HEK293T (cell line): ENCODE data around the gene SAMD14.

ENCODE experiments used
- CTCF ChIA-PET: fragments of 350-600 bp; formaldehyde crosslinking; extraction: SDS; loops from one replicate; lab custom pipeline; 2021; ENCODE audit warnings: antibody characterized with exemption, inconsistent platforms; lab: Yijun Ruan, JAX
- POLR2A ChIA-PET: fragments of 350-600 bp; formaldehyde crosslinking; extraction: SDS; loops from one replicate; lab custom pipeline; 2020; ENCODE audit warnings: antibody characterized with exemption, inconsistent platforms; lab: Yijun Ruan, JAX
- DNase-seq: peaks from one replicate; pipeline ENCODE4 v3.0.0; 2012; ENCODE audit warnings: mixed read lengths; ENCODE audit errors: extremely low spot score
- ARNT ChIP-seq: fragments of 450-650 bp; IDR thresholded peaks from 2 replicates; pipeline ENCODE4 v1.6.1; 2017; ENCODE audit warnings: mild to moderate bottlenecking
- BHLHE40 ChIP-seq: fragments of 450-650 bp; IDR thresholded peaks from 2 replicates; pipeline ENCODE4 v1.6.1; 2016; ENCODE audit warnings: mild to moderate bottlenecking, moderate library complexity, borderline replicate concordance
- CTBP1 ChIP-seq: fragments of 450-650 bp; IDR thresholded peaks from 2 replicates; pipeline ENCODE4 v1.6.1; 2016; ENCODE audit warnings: borderline replicate concordance
- ELF4 ChIP-seq: fragments of 450-650 bp; IDR thresholded peaks from 2 replicates; pipeline ENCODE4 v1.6.1; 2017; ENCODE audit warnings: antibody characterized with exemption
- FOXA1 ChIP-seq: fragments of 450-650 bp; IDR thresholded peaks from 2 replicates; pipeline ENCODE4 v1.6.1; 2016; ENCODE audit warnings: mild to moderate bottlenecking
- FOXK2 ChIP-seq: fragments of 450-650 bp; IDR thresholded peaks from 2 replicates; pipeline ENCODE4 v1.6.1; 2016; ENCODE audit warnings: mild to moderate bottlenecking
- FOXM1 ChIP-seq: fragments of 450-650 bp; IDR thresholded peaks from 2 replicates; pipeline ENCODE4 v1.6.1; 2017; ENCODE audit warnings: mild to moderate bottlenecking, borderline replicate concordance
- HDGF ChIP-seq: fragments of 450-650 bp; IDR thresholded peaks from 2 replicates; pipeline ENCODE4 v1.6.1; 2017; ENCODE audit warnings: antibody characterized with exemption, borderline replicate concordance
- L3MBTL2 ChIP-seq: fragments of 450-650 bp; conservative IDR thresholded peaks from 2 replicates; pipeline ENCODE4 v1.6.1; 2016; ENCODE audit warnings: mild to moderate bottlenecking
- LEF1 ChIP-seq: fragments of 450-650 bp; IDR thresholded peaks from 2 replicates; pipeline ENCODE4 v1.6.1; 2017; ENCODE audit warnings: mild to moderate bottlenecking, borderline replicate concordance
- NFRKB ChIP-seq: fragments of 450-650 bp; IDR thresholded peaks from 2 replicates; pipeline ENCODE4 v1.6.1; 2016; ENCODE audit warnings: mild to moderate bottlenecking, moderate library complexity
- PKNOX1 ChIP-seq: fragments of 450-650 bp; IDR thresholded peaks from 2 replicates; pipeline ENCODE4 v1.6.1; 2016
- SP1 ChIP-seq: fragments of 450-650 bp; IDR thresholded peaks from 2 replicates; pipeline ENCODE4 v1.6.1; 2017
- SUZ12 ChIP-seq: fragments of 450-650 bp; IDR thresholded peaks from 2 replicates; pipeline ENCODE4 v1.6.1; 2016; ENCODE audit warnings: mild to moderate bottlenecking
- TARDBP ChIP-seq: fragments of 450-650 bp; IDR thresholded peaks from 2 replicates; pipeline ENCODE4 v1.6.1; 2016
- ZNF384 ChIP-seq: fragments of 450-650 bp; IDR thresholded peaks from 2 replicates; pipeline ENCODE4 v1.6.1; 2016

SAMD14 gene

GRCh38 chr17:50163843-50164696 lies 34.1 kb upstream of the SAMD14 start:
- CTCF ChIA-PET = interaction anchor here (0.5 to 1.5 kb wide), 4 partner anchors 15 to 710 kb away, joined by 3 to 4 read pairs (median 4); no protein-coding TSS in a partner anchor
- POLR2A ChIA-PET = interaction anchor here (0.7 kb wide), 1 partner anchor 12 kb away, joined by 3 read pairs; no protein-coding TSS in a partner anchor
- TF ChIP-seq BHLHE40 (no peak), SP1 (no peak), FOXA1 (no peak), ARNT (no peak), CTBP1 (no peak), NFRKB (no peak), FOXK2 (no peak), TARDBP (no peak), ZNF384 (no peak), LEF1 (no peak)
- no peak for DNase-seq

DNA sequence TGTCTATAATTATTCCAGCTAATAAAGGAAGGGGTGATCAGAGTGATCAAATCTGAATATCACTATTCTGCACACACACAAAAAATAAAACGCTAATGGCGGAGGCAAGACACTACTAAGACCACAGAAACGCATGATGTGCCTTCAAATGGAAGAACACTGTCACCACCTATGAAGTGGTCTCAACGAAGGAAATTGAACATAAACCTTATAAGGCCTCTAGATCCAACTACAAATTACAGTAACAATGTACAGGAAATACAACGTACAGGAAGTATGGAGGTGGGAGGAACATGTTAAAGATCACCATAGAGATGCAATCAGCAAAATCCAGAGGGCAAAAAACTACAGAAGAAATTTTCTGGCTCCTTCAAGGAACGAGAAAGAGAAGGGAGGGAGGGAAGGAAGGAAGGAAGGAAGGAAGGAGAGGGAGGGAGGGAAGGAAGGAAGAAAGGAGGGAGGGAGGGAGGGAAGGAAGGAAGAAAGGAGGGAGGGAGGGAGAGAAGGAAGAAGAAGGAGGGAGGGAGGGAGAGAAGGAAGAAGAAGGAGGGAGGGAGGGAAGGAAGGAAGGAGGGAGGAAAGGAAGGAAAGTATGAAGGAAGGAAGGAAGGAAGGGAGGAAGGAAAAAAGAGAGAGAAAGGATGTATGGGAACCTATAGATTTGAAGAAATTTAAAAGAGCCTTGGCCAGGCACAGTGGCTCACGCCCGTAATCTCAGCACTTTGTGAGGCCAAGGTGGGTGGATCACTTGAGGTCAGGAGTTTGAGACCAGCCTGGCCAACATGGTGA lies 32.7 kb upstream of the SAMD14 start:
- TF ChIP-seq FOXA1 (no peak), LEF1 (no peak), NFRKB (no peak), FOXK2 (no peak), FOXM1 (no peak), ZNF384 (no peak), ARNT (no peak), PKNOX1 (no peak), ELF4 (no peak), TARDBP (no peak), SP1 (no peak), L3MBTL2 (no peak)
- ChIA-PET POLR2A (interaction anchor here (0.8 to 2.8 kb wide), 13 partner anchors 7 to 129 kb away, joined by 3 to 98 read pairs (median 9); partner anchors contain the start of genes PDK2, PPP1R9B and SAMD14), CTCF (interaction anchor here (0.9 to 2.8 kb wide), 10 partner anchors 11 to 68 kb away, joined by 3 to 34 read pairs (median 10); no protein-coding TSS in a partner anchor)
- DNase-seq = no peak

GRCh38 chr17:50161911-50162288 lies 31.9 kb upstream of the SAMD14 start:
- POLR2A ChIA-PET = interaction anchor here (0.5 to 2.8 kb wide), 26 partner anchors 8 to 130 kb away, joined by 3 to 98 read pairs (median 7); partner anchors contain the start of genes PDK2, PPP1R9B and SAMD14
- TF ChIP-seq ZNF384 (no peak), HDGF (no peak), BHLHE40 (no peak), TARDBP (no peak), ELF4 (no peak), L3MBTL2 (no peak), LEF1 (no peak), FOXK2 (no peak)
- CTCF ChIA-PET = interaction anchor here (0.9 to 2.8 kb wide), 13 partner anchors 10 to 74 kb away, joined by 3 to 34 read pairs (median 9); no protein-coding TSS in a partner anchor

DNA sequence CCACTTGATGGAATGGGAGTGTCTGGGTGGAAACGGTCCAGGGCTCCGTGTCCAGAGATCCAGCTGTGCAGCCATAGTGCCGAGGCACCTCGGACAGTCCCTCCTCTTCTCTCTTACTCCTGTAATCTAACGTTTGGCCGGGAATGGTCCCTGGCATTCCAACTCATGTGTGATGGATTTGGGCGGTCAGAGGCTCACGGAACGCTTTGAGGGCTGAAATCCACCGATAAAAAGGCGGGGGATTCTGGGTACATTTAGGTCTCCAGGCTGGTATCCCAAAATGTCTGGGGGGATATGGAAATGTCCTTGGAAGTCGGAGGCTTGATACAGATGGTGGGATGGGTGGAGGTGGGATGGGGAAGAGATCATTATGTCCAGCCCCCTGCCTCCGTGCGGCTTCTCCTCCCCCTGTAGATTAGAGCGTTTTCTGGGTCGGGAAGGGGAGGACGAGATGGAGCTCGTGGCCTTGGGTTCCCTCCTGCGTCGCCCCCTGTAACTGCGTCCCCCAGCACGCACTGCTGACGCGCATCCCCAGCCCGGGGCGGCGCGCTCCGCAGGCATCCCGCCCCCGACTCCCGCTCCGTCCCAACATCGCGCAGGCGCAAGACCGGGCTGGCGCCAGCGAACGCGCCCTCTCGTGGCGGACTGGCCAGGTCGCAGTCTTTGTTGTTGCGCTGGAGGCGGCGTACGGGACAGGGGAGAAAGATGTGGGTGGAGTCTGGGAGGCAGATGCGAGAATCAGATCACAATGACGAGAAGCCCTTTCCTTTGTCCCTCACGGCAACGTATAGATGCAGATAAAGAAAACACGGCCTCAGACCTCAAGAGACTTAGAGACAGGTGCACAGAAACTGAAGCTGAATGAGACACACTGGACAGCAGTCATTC lies 31.3 kb upstream of the SAMD14 start:
- peak; percentile 99 for DNase-seq
- CTCF ChIA-PET = interaction anchor here (0.5 to 2.8 kb wide), 24 partner anchors 8 to 847 kb away, joined by 3 to 34 read pairs (median 4); no protein-coding TSS in a partner anchor
- POLR2A ChIA-PET = interaction anchor here (0.5 to 2.8 kb wide), 26 partner anchors 9 to 130 kb away, joined by 3 to 98 read pairs (median 7); partner anchors contain the start of genes PDK2, PPP1R9B and SAMD14
- TF ChIP-seq FOXM1 (no peak; the same call in 1 of the 2 replicates), FOXK2 (no peak)

More at GRCh38 chr17:50161911-50162288, 31.9 kb upstream of the SAMD14 start:
- DNase-seq = no peak

DNA sequence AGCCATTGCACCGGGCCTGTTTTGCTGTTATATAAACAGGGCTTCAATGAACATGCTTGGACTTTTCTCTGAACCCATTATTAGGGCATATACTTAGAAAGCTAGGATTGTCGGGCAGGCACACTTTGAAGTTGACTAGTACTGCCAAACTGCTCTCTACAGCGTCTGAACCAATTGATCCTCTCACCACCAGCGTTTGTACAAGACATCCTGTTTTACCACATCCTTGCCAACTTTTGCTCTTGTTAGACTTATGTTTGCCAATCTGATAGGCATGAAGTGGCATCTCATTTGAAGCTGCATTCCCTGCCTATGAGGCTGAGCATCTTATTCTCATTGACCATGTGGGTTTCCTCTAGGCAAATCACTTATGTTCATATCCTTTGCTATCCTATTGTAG lies 27.9 kb upstream of the SAMD14 start:
- DNase-seq = no peak
- no peak for TF ChIP-seq FOXM1
- no peak for TF ChIP-seq SUZ12
- TF ChIP-seq ARNT = no peak
- TF ChIP-seq TARDBP = no peak
- TF ChIP-seq HDGF = no peak
- TF ChIP-seq ELF4 = no peak
- no peak for TF ChIP-seq L3MBTL2
- no peak for TF ChIP-seq BHLHE40
- TF ChIP-seq NFRKB = no peak
- TF ChIP-seq ZNF384 = no peak
- TF ChIP-seq FOXA1 = no peak
- no peak for TF ChIP-seq LEF1
- no peak for TF ChIP-seq SP1
- ChIA-PET POLR2A (interaction anchor here (1.1 to 1.6 kb wide), 2 partner anchors 10 to 34 kb away, joined by 3 read pairs; no protein-coding TSS in a partner anchor), CTCF (interaction anchor here (0.6 to 1.2 kb wide), 4 partner anchors 11 to 139 kb away, joined by 3 to 4 read pairs (median 4); no protein-coding TSS in a partner anchor)
